ENCODE data around the gene FPR2.

The FPR2 gene

DNA sequence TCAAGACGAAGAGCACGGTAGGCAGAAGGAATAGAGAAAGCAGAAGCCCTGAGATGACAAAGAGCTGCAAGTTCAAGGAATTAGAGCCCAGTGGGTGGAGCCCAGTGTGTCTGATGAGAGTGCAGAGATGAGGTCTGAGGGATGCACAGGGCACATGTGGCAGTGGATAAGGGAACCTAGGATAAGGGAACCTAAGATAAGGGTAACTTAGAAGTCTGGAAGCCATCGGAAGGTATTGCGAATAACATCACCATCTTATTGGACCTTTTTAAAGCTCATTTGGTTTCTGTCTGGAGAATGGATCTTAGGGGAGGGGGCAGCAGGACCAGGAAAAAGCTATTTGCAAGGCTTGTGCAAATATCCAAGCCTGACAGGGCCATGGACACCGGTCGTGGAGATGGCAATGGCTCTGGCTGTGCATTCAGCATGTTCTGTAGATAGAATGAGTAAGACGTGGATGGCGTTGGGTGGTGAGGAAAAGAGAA is 35.3 kb downstream of the FPR2 start:
- H3K4me3 ChIP-seq (ENCODE audit: control insufficient read depth, low read depth, low read length) = no peak overlapping the region
- DNase-seq (ENCODE audit: low read depth) = no peak
- no peak for TF ChIP-seq CTCF (conservative IDR thresholded peaks at IDR 0.05; ENCODE audit: control insufficient read depth, insufficient read depth, low read depth, low read length)

GRCh38 chr19:51797480-51797879 is 36.5 kb downstream of the FPR2 start:
- TF ChIP-seq CTCF (conservative IDR thresholded peaks at IDR 0.05; ENCODE audit: control insufficient read depth, insufficient read depth, low read depth, low read length) = no peak
- H3K4me3 ChIP-seq (ENCODE audit: control insufficient read depth, low read depth, low read length) = no peak overlapping the region
- no peak for DNase-seq (ENCODE audit: low read depth)

DNA sequence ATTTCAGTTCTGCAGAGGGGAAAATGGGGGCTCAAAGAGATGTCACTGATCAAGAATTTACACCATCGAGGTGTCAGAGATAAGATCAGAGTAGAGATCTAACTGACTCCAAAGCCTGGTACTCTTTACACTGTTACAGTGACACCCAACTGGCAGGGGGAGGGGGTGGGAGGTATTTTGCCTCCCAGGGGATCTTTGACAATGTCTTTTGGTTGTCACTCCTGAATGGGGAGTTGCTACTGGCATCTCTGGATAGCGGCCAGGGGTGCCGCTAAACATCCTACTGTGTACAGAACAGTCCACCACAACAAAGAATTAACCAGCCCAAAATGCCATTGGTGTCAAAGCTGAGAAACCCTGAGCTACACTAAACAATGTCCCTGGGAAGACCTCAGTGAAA is 37.1 kb downstream of the FPR2 start:
- no peak overlapping the region for H3K4me3 ChIP-seq (ENCODE audit: control insufficient read depth, low read depth, low read length)
- TF ChIP-seq CTCF (conservative IDR thresholded peaks at IDR 0.05; ENCODE audit: control insufficient read depth, insufficient read depth, low read depth, low read length) = no peak
- DNase-seq (ENCODE audit: low read depth) = no peak

DNA sequence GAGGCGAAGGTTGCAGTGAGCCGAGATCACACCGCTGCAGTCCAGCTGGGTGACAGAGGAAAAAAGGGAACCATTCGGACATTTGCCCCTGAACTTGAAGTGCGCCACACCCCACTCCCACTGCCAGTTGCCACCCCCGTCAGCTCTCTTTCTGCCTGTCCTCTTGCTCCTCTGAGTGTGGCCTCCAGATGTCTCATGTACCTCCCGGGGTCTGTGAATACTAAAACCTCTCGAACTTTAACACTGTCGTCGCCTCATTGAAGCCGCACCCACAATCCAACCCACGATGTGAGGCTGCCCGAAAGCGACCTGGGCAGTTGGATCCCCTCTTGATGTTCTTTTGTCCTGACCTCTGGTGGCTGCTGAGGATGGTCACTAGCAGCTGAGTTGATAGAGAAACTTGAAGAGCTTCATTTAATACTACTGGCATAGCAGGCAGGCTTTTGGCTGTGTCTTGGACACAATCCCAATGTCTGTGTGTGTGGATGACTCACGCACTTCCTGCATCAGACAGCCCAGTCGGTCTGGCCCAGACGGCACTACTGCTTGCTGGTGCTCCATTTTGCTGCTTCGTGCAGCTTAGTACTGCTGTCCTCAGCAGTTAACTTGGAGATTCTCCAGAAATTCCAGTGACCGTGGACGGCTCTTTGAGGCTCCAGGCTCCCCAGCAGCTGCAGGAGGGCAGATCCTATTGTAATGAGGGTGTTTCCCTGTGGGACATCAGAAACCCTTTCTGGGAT is 38.2 kb downstream of the FPR2 start:
- DNase-seq (ENCODE audit: low read depth) = peak; percentile 97
- H3K4me3 ChIP-seq (ENCODE audit: control insufficient read depth, low read depth, low read length) = peak overlapping the region; percentile 1
- TF ChIP-seq CTCF (conservative IDR thresholded peaks at IDR 0.05; ENCODE audit: control insufficient read depth, insufficient read depth, low read depth, low read length) = peak; percentile 5

GRCh38 chr19:51799774-51800472 is 38.9 kb downstream of the FPR2 start:
- DNase-seq (ENCODE audit: low read depth) = no peak
- no peak for TF ChIP-seq CTCF (conservative IDR thresholded peaks at IDR 0.05; ENCODE audit: control insufficient read depth, insufficient read depth, low read depth, low read length)
- no peak overlapping the region for H3K4me3 ChIP-seq (ENCODE audit: control insufficient read depth, low read depth, low read length)

GRCh38 chr19:51800473-51801244 is 39.7 kb downstream of the FPR2 start:
- H3K4me3 ChIP-seq (ENCODE audit: control insufficient read depth, low read depth, low read length) = no peak overlapping the region
- no peak for TF ChIP-seq CTCF (conservative IDR thresholded peaks at IDR 0.05; ENCODE audit: control insufficient read depth, insufficient read depth, low read depth, low read length)
- peak; percentile 61 for DNase-seq (ENCODE audit: low read depth)

All from fibroblast of mammary gland (primary cell).